ENCODE results near the gene RTN4. TPM values are rescaled to one million over a fixed set of nuclear protein-coding genes. Genes with fewer than 3 reads are reported as not detected.

Gene RTN4
- total and polyA plus RNA-seq, 2 of the 4 experiments (the other 2 are of a cell fraction): 77.8 to 588 TPM

DNA sequence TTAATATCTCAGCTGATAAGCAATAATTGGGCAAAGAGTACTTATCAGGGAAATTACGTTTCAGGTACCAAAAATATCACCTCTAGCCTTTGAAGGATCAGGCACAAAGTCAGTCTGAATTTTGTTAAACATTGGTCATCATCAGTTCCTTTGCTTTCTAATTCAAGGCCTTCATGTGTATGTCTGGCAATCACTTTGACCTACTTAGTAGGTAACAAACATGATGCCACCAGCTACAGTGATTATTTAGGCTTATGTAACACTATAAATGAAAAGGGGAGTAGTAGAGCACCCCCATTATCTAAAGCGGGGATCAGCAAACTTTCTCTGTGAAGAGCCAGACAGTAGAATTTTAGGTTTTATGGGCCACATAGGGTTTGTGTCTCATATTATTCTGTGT is 75.1 kb downstream of the RTN4 start (continued):
- TF ChIP-seq, protein P1, sequence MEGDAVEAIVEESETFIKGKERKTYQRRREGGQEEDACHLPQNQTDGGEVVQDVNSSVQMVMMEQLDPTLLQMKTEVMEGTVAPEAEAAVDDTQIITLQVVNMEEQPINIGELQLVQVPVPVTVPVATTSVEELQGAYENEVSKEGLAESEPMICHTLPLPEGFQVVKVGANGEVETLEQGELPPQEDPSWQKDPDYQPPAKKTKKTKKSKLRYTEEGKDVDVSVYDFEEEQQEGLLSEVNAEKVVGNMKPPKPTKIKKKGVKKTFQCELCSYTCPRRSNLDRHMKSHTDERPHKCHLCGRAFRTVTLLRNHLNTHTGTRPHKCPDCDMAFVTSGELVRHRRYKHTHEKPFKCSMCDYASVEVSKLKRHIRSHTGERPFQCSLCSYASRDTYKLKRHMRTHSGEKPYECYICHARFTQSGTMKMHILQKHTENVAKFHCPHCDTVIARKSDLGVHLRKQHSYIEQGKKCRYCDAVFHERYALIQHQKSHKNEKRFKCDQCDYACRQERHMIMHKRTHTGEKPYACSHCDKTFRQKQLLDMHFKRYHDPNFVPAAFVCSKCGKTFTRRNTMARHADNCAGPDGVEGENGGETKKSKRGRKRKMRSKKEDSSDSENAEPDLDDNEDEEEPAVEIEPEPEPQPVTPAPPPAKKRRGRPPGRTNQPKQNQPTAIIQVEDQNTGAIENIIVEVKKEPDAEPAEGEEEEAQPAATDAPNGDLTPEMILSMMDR (conservative IDR thresholded peaks at IDR 0.05; ENCODE audit: low read depth, low read length): no peak

DNA sequence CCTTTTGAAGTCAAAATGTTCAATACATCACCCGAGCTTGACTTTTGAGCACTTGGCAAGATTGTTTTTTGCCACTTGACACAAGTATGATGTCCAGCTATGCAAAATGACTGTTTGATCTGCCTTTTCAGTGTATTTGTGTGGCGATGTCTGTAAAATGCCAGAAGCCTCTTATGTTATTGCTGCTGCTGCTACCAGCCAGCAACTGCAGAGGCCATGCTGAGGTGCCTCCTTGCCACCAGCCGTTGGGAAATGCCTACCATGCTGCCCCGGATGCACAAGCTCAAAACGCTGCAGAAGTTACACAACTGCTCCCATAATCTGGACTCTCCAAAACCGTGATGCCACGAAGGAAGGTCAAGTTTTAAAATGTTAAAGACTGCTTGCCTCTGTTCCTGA is 80.3 kb downstream of the RTN4 start:
- BruUV-seq (replicated peaks): no TSS peak
- Histone ChIP-seq H3K4me2 (ENCODE audit: low read depth, low read length) (no peak overlapping the region), H3K18ac (ENCODE audit: low read depth, low read length) (no peak overlapping the region), H3K27me3 (ENCODE audit: control insufficient read depth, insufficient read depth, low read length) (no peaks in the 10 kb centered on the region), H3K56ac (ENCODE audit: extremely low read depth, insufficient read depth, low read length) (no peak overlapping the region), H3K23ac (ENCODE audit: low read depth, low read length) (no peak overlapping the region), H2BK5ac (ENCODE audit: low read depth, low read length, poor library complexity, severe bottlenecking) (no peak overlapping the region), H3K9me1 (ENCODE audit: insufficient read depth, low read length) (peaks cover 42% of the 10 kb centered on the region), H3K9ac (ENCODE audit: low read depth, low read length) (no peak overlapping the region), H2AFZ (replicated peaks; ENCODE audit: low read length, poor library complexity) (no peak overlapping the region), H3K4me1 (ENCODE audit: control insufficient read depth, insufficient read depth, low read length) (peaks cover 6% of the 10 kb centered on the region; the same call in 1 of the 2 replicates), H4K5ac (ENCODE audit: low read depth, low read length) (no peak overlapping the region), H2BK120ac (ENCODE audit: low read depth, low read length) (no peak overlapping the region), H2BK20ac (ENCODE audit: low read depth, low read length) (no peak overlapping the region), H3K9me3 (ENCODE audit: control insufficient read depth, insufficient read depth, low read length) (no peaks in the 10 kb centered on the region), H3K4me3 (ENCODE audit: insufficient read depth, low read depth, low read length) (no peak overlapping the region), H2BK15ac (ENCODE audit: low read depth, low read length) (no peak overlapping the region), H3K27ac (ENCODE audit: insufficient read depth, low read length) (no peak overlapping the region), H2AK5ac (ENCODE audit: low read depth, low read length) (no peak overlapping the region), H3K79me1 (ENCODE audit: low read depth in 1 of 2, low read length in 2 of 2) (peaks cover 47 to 86% of the 10 kb centered on the region in 2 experiments), H3K14ac (replicated peaks; ENCODE audit: low read depth, low read length) (no peak overlapping the region), H2AK9ac (replicated peaks; ENCODE audit: low read depth, low read length, poor library complexity) (no peak overlapping the region), H3K4ac (ENCODE audit: low read depth, low read length) (no peak overlapping the region), H4K8ac (ENCODE audit: low read depth in 2 of 2, low read length in 2 of 2) (no peak overlapping the region), H4K20me1 (ENCODE audit: insufficient read depth, low read length) (peaks cover 87% of the 10 kb centered on the region), H4K91ac (ENCODE audit: insufficient read depth, low read depth, low read length) (no peak overlapping the region), H3K36me3 (ENCODE audit: control insufficient read depth, insufficient read depth, low read length) (peaks cover 34% of the 10 kb centered on the region)
- DNase-seq (no peak), ATAC-seq (ENCODE audit: low read depth) (no peak)
- WGBS, 2 experiments (ENCODE audit: extremely low coverage in 2 of 2, insufficient read length in 1 of 2): 95% methylated on average over 4 of the region's 7 CpGs; no CpG with 5 or more reads in 1 of the 2 experiments
- POLR2A ChIA-PET (ENCODE audit: unreplicated experiment): no interaction called here
- in situ Hi-C loops (cut with MboI; ENCODE audit: low sequenced_read_pairs) (no loop called here), intact Hi-C loops (cut with micrococcal nuclease) (no loop called here), dilution Hi-C loops (cut with HindIII; ENCODE audit: low sequenced_read_pairs, unreplicated experiment) (no loop called here)
- CTCF ChIA-PET: interaction anchor here (1.1 to 1.2 kb wide), 2 partner anchors 70 to 205 kb away, joined by 3 read pairs; no protein-coding TSS in a partner anchor
- no peak for TF ChIP-seq RFX5 (IDR thresholded peaks at IDR 0.05; ENCODE audit: low read depth, low read length)
- TF ChIP-seq, protein P2, sequence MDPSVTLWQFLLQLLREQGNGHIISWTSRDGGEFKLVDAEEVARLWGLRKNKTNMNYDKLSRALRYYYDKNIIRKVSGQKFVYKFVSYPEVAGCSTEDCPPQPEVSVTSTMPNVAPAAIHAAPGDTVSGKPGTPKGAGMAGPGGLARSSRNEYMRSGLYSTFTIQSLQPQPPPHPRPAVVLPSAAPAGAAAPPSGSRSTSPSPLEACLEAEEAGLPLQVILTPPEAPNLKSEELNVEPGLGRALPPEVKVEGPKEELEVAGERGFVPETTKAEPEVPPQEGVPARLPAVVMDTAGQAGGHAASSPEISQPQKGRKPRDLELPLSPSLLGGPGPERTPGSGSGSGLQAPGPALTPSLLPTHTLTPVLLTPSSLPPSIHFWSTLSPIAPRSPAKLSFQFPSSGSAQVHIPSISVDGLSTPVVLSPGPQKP (IDR thresholded peaks at IDR 0.05; ENCODE audit: borderline replicate concordance, low read depth, low read length): no peak
- TF ChIP-seq FOS (IDR thresholded peaks at IDR 0.05; ENCODE audit: low read depth, low read length): no peak
- TF ChIP-seq RCOR1 (IDR thresholded peaks at IDR 0.05; ENCODE audit: insufficient replicate concordance, low read length): no peak
- TF ChIP-seq, protein P1 (conservative IDR thresholded peaks at IDR 0.05; ENCODE audit: low read depth, low read length): no peak
- TF ChIP-seq, protein P3, sequence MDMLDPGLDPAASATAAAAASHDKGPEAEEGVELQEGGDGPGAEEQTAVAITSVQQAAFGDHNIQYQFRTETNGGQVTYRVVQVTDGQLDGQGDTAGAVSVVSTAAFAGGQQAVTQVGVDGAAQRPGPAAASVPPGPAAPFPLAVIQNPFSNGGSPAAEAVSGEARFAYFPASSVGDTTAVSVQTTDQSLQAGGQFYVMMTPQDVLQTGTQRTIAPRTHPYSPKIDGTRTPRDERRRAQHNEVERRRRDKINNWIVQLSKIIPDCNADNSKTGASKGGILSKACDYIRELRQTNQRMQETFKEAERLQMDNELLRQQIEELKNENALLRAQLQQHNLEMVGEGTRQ (IDR thresholded peaks at IDR 0.05; ENCODE audit: low read depth, low read length): no peak
- TF ChIP-seq NFE2L2 (IDR thresholded peaks at IDR 0.05; ENCODE audit: low read depth, low read length): no peak
- no peak for TF ChIP-seq POLR2A (IDR thresholded peaks at IDR 0.05; ENCODE audit: low read depth, low read length)
- no peak for TF ChIP-seq CEBPB (IDR thresholded peaks at IDR 0.05; ENCODE audit: low read depth, low read length)
- TF ChIP-seq MAFK (IDR thresholded peaks at IDR 0.05; ENCODE audit: low read depth, low read length): no peak
- TF ChIP-seq SMC3 (IDR thresholded peaks at IDR 0.05; ENCODE audit: low read depth, low read length): no peak
